ENCODE data around the gene ATP13A3. TPM values are rescaled to one million over a fixed set of nuclear protein-coding genes. Genes with fewer than 3 reads are reported as not detected.

ATP13A3 gene
- total RNA-seq, 1 donor from 2014 or later = 80.3 TPM

- Mint-ChIP-seq H3K27me3 (no peaks in the 10 kb centered on the region), H3K4me1 (ENCODE audit: unreplicated experiment) (peaks cover 18% of the 10 kb centered on the region), H3K36me3 (no peaks in the 10 kb centered on the region), H3K4me3 (no peak overlapping the region), H3K9me3 (no peaks in the 10 kb centered on the region), H3K27ac (no peak overlapping the region)
- DNase-seq (ENCODE audit: extremely low spot score, unreplicated experiment) = no peak
- TF ChIP-seq CTCF (conservative IDR thresholded peaks at IDR 0.05) = no peak
These were observed 30.5 kb upstream of the ATP13A3 start for GRCh38 chr3:194517333-194517732.

- DNase-seq (ENCODE audit: extremely low spot score, unreplicated experiment) = no peak
- Mint-ChIP-seq H3K9me3 (no peaks in the 10 kb centered on the region), H3K36me3 (no peaks in the 10 kb centered on the region), H3K4me1 (ENCODE audit: unreplicated experiment) (peaks cover 10% of the 10 kb centered on the region), H3K4me3 (no peak overlapping the region), H3K27me3 (no peaks in the 10 kb centered on the region), H3K27ac (no peak overlapping the region)
- TF ChIP-seq CTCF (conservative IDR thresholded peaks at IDR 0.05) = no peak
These were observed 27.8 kb upstream of the ATP13A3 start for GRCh38 chr3:194514626-194515025.

GRCh38 chr3:194512895-194513601 lies 26.2 kb upstream of the ATP13A3 start:
- H3K36me3 Mint-ChIP-seq = no peaks in the 10 kb centered on the region
- H3K27ac Mint-ChIP-seq = peak overlapping the region; percentile 7
- H3K4me3 Mint-ChIP-seq = no peak overlapping the region
- DNase-seq (ENCODE audit: extremely low spot score, unreplicated experiment) = no peak
- H3K4me1 Mint-ChIP-seq (ENCODE audit: unreplicated experiment) = peaks cover 10% of the 10 kb centered on the region
- no peaks in the 10 kb centered on the region for H3K9me3 Mint-ChIP-seq
- no peak for TF ChIP-seq CTCF (conservative IDR thresholded peaks at IDR 0.05)
- no peaks in the 10 kb centered on the region for H3K27me3 Mint-ChIP-seq

- no peak for DNase-seq (ENCODE audit: extremely low spot score, unreplicated experiment)
- H3K27me3 Mint-ChIP-seq = no peaks in the 10 kb centered on the region
- TF ChIP-seq CTCF (conservative IDR thresholded peaks at IDR 0.05) = no peak
- no peaks in the 10 kb centered on the region for H3K36me3 Mint-ChIP-seq
- no peaks in the 10 kb centered on the region for H3K9me3 Mint-ChIP-seq
- no peak overlapping the region for H3K27ac Mint-ChIP-seq
- peaks cover 5% of the 10 kb centered on the region for H3K4me1 Mint-ChIP-seq (ENCODE audit: unreplicated experiment)
- H3K4me3 Mint-ChIP-seq = no peak overlapping the region
These were observed 22.0 kb upstream of the ATP13A3 start for GRCh38 chr3:194508491-194509453.

- Mint-ChIP-seq H3K4me1 (ENCODE audit: unreplicated experiment) (no peaks in the 10 kb centered on the region), H3K4me3 (no peak overlapping the region), H3K27ac (no peak overlapping the region), H3K9me3 (no peaks in the 10 kb centered on the region), H3K27me3 (no peaks in the 10 kb centered on the region), H3K36me3 (no peaks in the 10 kb centered on the region)
- no peak for TF ChIP-seq CTCF (conservative IDR thresholded peaks at IDR 0.05)
- no peak for DNase-seq (ENCODE audit: extremely low spot score, unreplicated experiment)
These were observed 20.8 kb upstream of the ATP13A3 start for GRCh38 chr3:194507571-194507970.

Measured in type B pancreatic cell (in vitro differentiated cells).